RWPE2 (cell line): ENCODE results near the gene FOXA3.

ENCODE experiments used
- ATAC-seq: fragments of 200-7000 bp; cut with Tn5 transposase; 3 replicates; pipeline ENCODE4 v1.9.1; 2021; ENCODE audit warnings: low read depth
- DNase-seq: peaks from one replicate; pipeline ENCODE4 v3.0.0-alpha.2; 2020; ENCODE audit warnings: low spot score
- H3K27ac ChIP-seq: fragments of 450-650 bp; 2 replicates; pipeline ENCODE4 v1.5.1; 2017; ENCODE audit warnings: mild to moderate bottlenecking; ENCODE audit not compliant: poor library complexity, severe bottlenecking
- H3K27me3 ChIP-seq: fragments of 250-450 bp; sonication (Bioruptor Pico); 2 replicates; pipeline ENCODE4 v1.5.1; 2021; ENCODE audit warnings: mild to moderate bottlenecking, moderate library complexity; ENCODE audit not compliant: insufficient read depth, poor library complexity, severe bottlenecking
- H3K36me3 ChIP-seq: fragments of 250-450 bp; sonication (Bioruptor Pico); 2 replicates; pipeline ENCODE4 v1.5.1; 2020; ENCODE audit warnings: low read depth, mild to moderate bottlenecking, moderate library complexity
- H3K4me1 ChIP-seq: fragments of 250-450 bp; sonication (Bioruptor Pico); 2 replicates; pipeline ENCODE4 v1.5.1; 2021; ENCODE audit warnings: mild to moderate bottlenecking, moderate library complexity; ENCODE audit not compliant: insufficient read depth, poor library complexity, severe bottlenecking
- H3K4me3 ChIP-seq: fragments of 250-450 bp; sonication (Bioruptor Pico); 2 replicates; pipeline ENCODE4 v1.5.1; 2021; ENCODE audit warnings: mild to moderate bottlenecking, moderate library complexity; ENCODE audit not compliant: severe bottlenecking
- H3K9me3 ChIP-seq: fragments of 250-450 bp; sonication (Bioruptor Pico); 2 replicates; pipeline ENCODE4 v1.5.1; 2021; ENCODE audit warnings: mild to moderate bottlenecking, moderate library complexity; ENCODE audit not compliant: severe bottlenecking
- CTCF ChIP-seq: fragments of 450-650 bp; IDR thresholded peaks from one replicate; pipeline ENCODE4 v1.5.1; 2017; ENCODE audit warnings: mild to moderate bottlenecking, moderate library complexity; ENCODE audit not compliant: poor library complexity, severe bottlenecking

FOXA3 gene

GRCh38 chr19:45827459-45828093, 36.5 kb upstream of the FOXA3 start:
- TF ChIP-seq CTCF, result no peak
- Histone ChIP-seq H3K4me3 (no peak overlapping the region), H3K36me3 (peaks cover 72% of the 10 kb centered on the region), H3K27me3 (no peaks in the 10 kb centered on the region), H3K4me1 (peaks cover 5% of the 10 kb centered on the region), H3K27ac (no peak overlapping the region), H3K9me3 (no peaks in the 10 kb centered on the region)
- no peak for ATAC-seq
- DNase-seq, result no peak

GRCh38 chr19:45828523-45828922, 35.6 kb upstream of the FOXA3 start:
- Histone ChIP-seq H3K9me3 (no peaks in the 10 kb centered on the region), H3K27ac (no peak overlapping the region), H3K4me3 (no peak overlapping the region), H3K4me1 (peaks cover 5% of the 10 kb centered on the region), H3K36me3 (peaks cover 79% of the 10 kb centered on the region), H3K27me3 (no peaks in the 10 kb centered on the region)
- DNase-seq (no peak), ATAC-seq (no peak)
- TF ChIP-seq CTCF, result no peak

GRCh38 chr19:45828945-45829344, 35.2 kb upstream of the FOXA3 start:
- peaks cover 83% of the 10 kb centered on the region for H3K36me3 ChIP-seq
- H3K4me3 ChIP-seq, result no peak overlapping the region
- DNase-seq, result no peak
- TF ChIP-seq CTCF, result no peak
- no peak for ATAC-seq
- H3K27me3 ChIP-seq, result no peaks in the 10 kb centered on the region
- no peak overlapping the region for H3K27ac ChIP-seq
- peaks cover 5% of the 10 kb centered on the region for H3K4me1 ChIP-seq
- no peaks in the 10 kb centered on the region for H3K9me3 ChIP-seq

GRCh38 chr19:45834970-45835369, 29.2 kb upstream of the FOXA3 start:
- Histone ChIP-seq H3K36me3 (peaks cover 95% of the 10 kb centered on the region), H3K27ac (no peak overlapping the region), H3K4me1 (no peaks in the 10 kb centered on the region), H3K9me3 (no peaks in the 10 kb centered on the region), H3K27me3 (no peaks in the 10 kb centered on the region), H3K4me3 (no peak overlapping the region)
- no peak for TF ChIP-seq CTCF
- no peak for DNase-seq
- no peak for ATAC-seq

- no peak for TF ChIP-seq CTCF
- no peak for ATAC-seq
- DNase-seq, result no peak
- Histone ChIP-seq H3K36me3 (peaks cover 93% of the 10 kb centered on the region), H3K9me3 (no peaks in the 10 kb centered on the region), H3K4me3 (no peak overlapping the region), H3K27ac (no peak overlapping the region), H3K27me3 (no peaks in the 10 kb centered on the region), H3K4me1 (no peaks in the 10 kb centered on the region)
Observed at GRCh38 chr19:45842198-45842597, 21.9 kb upstream of the FOXA3 start.
